Endothelial cell of umbilical vein (primary cell): Measurements from ENCODE around the gene DENND2A. TPM values are rescaled to one million over a fixed set of nuclear protein-coding genes. Genes with fewer than 3 reads are reported as not detected.

Source experiments
- BruUV-seq: library from RNA; stranded (reverse); fragments of 400-500 nt; replicated peaks from 2 replicates; lab custom pipeline; 2021; lab: Mats Ljungman, UMichigan
- CTCF ChIA-PET: fragments of 300-600, 350-600 bp; sonication (Branson Sonifier 250); formaldehyde crosslinking; loops from one replicate; lab custom pipeline; 2021; ENCODE audit warnings: antibody characterized with exemption, inconsistent platforms; lab: Charles Lee
- POLR2A ChIA-PET: fragments of 300-600, 350-600 bp; sonication (Branson Sonifier 250); formaldehyde crosslinking; loops from one replicate; lab custom pipeline; 2021; ENCODE audit warnings: antibody characterized with exemption, inconsistent platforms; lab: Charles Lee
- DNase-seq: peaks from one replicate; pipeline ENCODE4 v3.0.0-alpha.2; 2011; ENCODE audit warnings: low read depth, low spot score
- FAIRE-seq: peaks from 2 replicates; lab custom pipeline; 2011; peaks lifted over from hg19 to GRCh38; lab: Jason Lieb, UNC
- H2AFZ ChIP-seq: 2 replicates; pipeline ENCODE4 v1.6.0; 2012; ENCODE audit warnings: low read depth, low read length, control low read depth, inconsistent platforms
- H3K27ac ChIP-seq: 2 replicates; pipeline ENCODE4 v1.5.1; 2011; ENCODE audit warnings: low read depth, mild to moderate bottlenecking, control low read depth, low read length, moderate library complexity; ENCODE audit not compliant: insufficient read depth
- H3K27me3 ChIP-seq, 2 experiments: 2 replicates each; pipeline versions ENCODE4 v1.6.0 to v1.6.1; 2011; ENCODE audit warnings: low read length in 2 of 2, mixed read lengths in 1 of 2; ENCODE audit not compliant: control insufficient read depth in 2 of 2, insufficient read depth in 2 of 2
- H3K36me3 ChIP-seq, 2 experiments: 2 replicates in 1 of 2; 3 replicates in 1 of 2; pipeline ENCODE4 v1.5.1; 2011; ENCODE audit warnings: low read length in 2 of 2, mild to moderate bottlenecking in 1 of 2, moderate library complexity in 1 of 2; ENCODE audit not compliant: control insufficient read depth in 2 of 2, insufficient read depth in 2 of 2; ENCODE audit errors: extremely low read depth in 1 of 2
- H3K4me1 ChIP-seq: 3 replicates; pipeline ENCODE4 v1.5.1; 2011; ENCODE audit warnings: mild to moderate bottlenecking, low read length; ENCODE audit not compliant: control insufficient read depth, insufficient read depth; ENCODE audit errors: extremely low read depth
- H3K4me2 ChIP-seq: 2 replicates; pipeline ENCODE4 v1.6.1; 2011; ENCODE audit warnings: low read length, control low read depth, mixed read lengths; ENCODE audit not compliant: insufficient read depth
- H3K4me3 ChIP-seq, 3 experiments: fragments of 200-600 bp in 1 of 3; sonication (generic), shearing (Covaris generic) in 1 of 3; replicated peaks in 1 of 3; 2 replicates each; pipeline ENCODE4 v1.5.1; 2011 to 2016; ENCODE audit warnings: control low read depth in 3 of 3, low read length in 3 of 3, mild to moderate bottlenecking in 2 of 3, inconsistent platforms in 1 of 3, low read depth in 1 of 3, moderate library complexity in 1 of 3; ENCODE audit not compliant: insufficient read depth in 1 of 3
- H3K79me2 ChIP-seq: 2 replicates; pipeline ENCODE4 v1.6.0; 2012; ENCODE audit warnings: low read length, inconsistent platforms; ENCODE audit not compliant: control insufficient read depth, insufficient read depth
- H3K9ac ChIP-seq: replicated peaks from 2 replicates; pipeline ENCODE3; 2011; ENCODE audit warnings: low read length, control low read depth; ENCODE audit not compliant: insufficient read depth; ENCODE audit errors: extremely low read depth
- H3K9me1 ChIP-seq: replicated peaks from 3 replicates; pipeline ENCODE4 v1.6.0; 2011; ENCODE audit warnings: mild to moderate bottlenecking, low read length; ENCODE audit not compliant: control insufficient read depth, insufficient read depth; ENCODE audit errors: extremely low read depth
- H3K9me3 ChIP-seq: replicated peaks from 2 replicates; pipeline ENCODE4 v1.5.1; 2012; ENCODE audit warnings: low read length, inconsistent platforms; ENCODE audit not compliant: control insufficient read depth, insufficient read depth
- H4K20me1 ChIP-seq: replicated peaks from 2 replicates; pipeline ENCODE3; 2011; ENCODE audit warnings: mild to moderate bottlenecking, low read length; ENCODE audit not compliant: control insufficient read depth, insufficient read depth; ENCODE audit errors: extremely low read depth
- CTCF ChIP-seq, 2 donors: IDR thresholded peaks; 1 replicate in 1 of 2; 2 replicates in 1 of 2; pipeline ENCODE4 v1.5.1; 2011; ENCODE audit warnings: low read length in 2 of 2, mild to moderate bottlenecking in 2 of 2, moderate library complexity in 2 of 2, control low read depth in 1 of 2, inconsistent platforms in 1 of 2, low read depth in 1 of 2; ENCODE audit not compliant: insufficient read depth in 1 of 2; ENCODE audit errors: extremely low read depth in 1 of 2
- EZH2 ChIP-seq: IDR thresholded peaks from 2 replicates; pipeline ENCODE4 v1.6.1; 2012; ENCODE audit warnings: borderline replicate concordance, low read depth, mild to moderate bottlenecking, moderate library complexity, low read length, inconsistent platforms; ENCODE audit not compliant: severe bottlenecking
- FOS ChIP-seq: IDR thresholded peaks from 2 replicates; pipeline ENCODE4 v1.6.1; 2011; ENCODE audit warnings: mild to moderate bottlenecking, low read length, moderate library complexity, borderline replicate concordance; ENCODE audit not compliant: insufficient read depth
- MAX ChIP-seq: IDR thresholded peaks from 2 replicates; pipeline ENCODE4 v1.6.1; 2011; ENCODE audit not compliant: insufficient read depth, insufficient read length
- MYC ChIP-seq: IDR thresholded peaks from one replicate; pipeline ENCODE4 v1.6.1; 2011; ENCODE audit warnings: mild to moderate bottlenecking, low read depth, low read length
- POLR2A ChIP-seq: IDR thresholded peaks from 2 replicates; pipeline ENCODE4 v1.6.1; 2012; ENCODE audit warnings: low read depth, mild to moderate bottlenecking, control low read depth, low read length
- POLR2AphosphoS5 ChIP-seq: IDR thresholded peaks from 2 replicates; pipeline ENCODE4 v1.6.1; 2012; ENCODE audit warnings: low read depth, mild to moderate bottlenecking, control low read depth, low read length, moderate library complexity; ENCODE audit not compliant: insufficient read depth
- dilution Hi-C: fragments of 300-500 bp; cut with MboI; formaldehyde crosslinking; loops from one replicate; pipeline ENCODE4 v1.15.0; 2019; ENCODE audit warnings: low sequenced_read_pairs; ENCODE audit not compliant: extremely low pct_ligation_motif_present
- intact Hi-C: fragments of 100-400 bp; cut with micrococcal nuclease; formaldehyde crosslinking; loops from one replicate; pipeline ENCODE4 v1.10.0; 2022
- polyA plus RNA-seq, 4 experiments: library from polyadenylated mRNA; depleted of rRNA in 3 of 4; stranded (reverse) in 3 of 4; unstranded in 1 of 4; fragments of >200 nt; gene quantifications; 2 replicates each; pipeline versions ENCODE4 v1.2.1 to v1.2.3, GENCODE V29; 2011 to 2012; ENCODE audit warnings: missing spikeins in 1 of 4
- total RNA-seq: library from RNA; stranded (reverse); gene quantifications from 2 replicates; pipeline ENCODE4 v1.2.3, GENCODE V29; 2021

DENND2A gene
- total and polyA plus RNA-seq, 2 donors (not counting 3 experiments of a cell fraction or from before 2014, with no cell fraction given) = 0.33 TPM; not detected in 1

GRCh38 chr7:140684066-140684950 is 43.7 kb upstream of the DENND2A start:
- Histone ChIP-seq H3K79me2 (no peaks in the 10 kb centered on the region), H3K9ac (no peak overlapping the region), H3K4me2 (no peak overlapping the region), H3K27me3 (no peaks in the 10 kb centered on the region), H3K9me1 (no peaks in the 10 kb centered on the region), H3K4me1 (no peaks in the 10 kb centered on the region), H3K9me3 (no peaks in the 10 kb centered on the region), H3K27ac (no peak overlapping the region), H4K20me1 (no peaks in the 10 kb centered on the region), H3K36me3 (peaks cover 0 to 5% of the 10 kb centered on the region in 2 experiments), H2AFZ (no peak overlapping the region), H3K4me3 (no peak overlapping the region)
- intact Hi-C loops (no loop called here), dilution Hi-C loops (no loop called here)
- TF ChIP-seq CTCF (IDR thresholded peaks at IDR 0.05; ENCODE audit: extremely low read depth in 1 of 2, insufficient read depth in 1 of 2, low read depth in 1 of 2, low read length in 2 of 2) = no peak
- TF ChIP-seq POLR2AphosphoS5 = no peak
- TF ChIP-seq FOS = no peak
- no peak for TF ChIP-seq MAX
- TF ChIP-seq MYC = no peak
- TF ChIP-seq POLR2A = no peak
- no peak for TF ChIP-seq EZH2
- POLR2A ChIA-PET = no interaction called here
- no TSS peak for BruUV-seq
- CTCF ChIA-PET = no interaction called here
- FAIRE-seq = no peak
- DNase-seq = no peak
